PC-9 (cell line): ENCODE results near the gene TEN1.

Experiments used
- CTCF ChIP-seq: fragments of 200-600 bp; sonication (generic); conservative IDR thresholded peaks from 2 replicates; pipeline ENCODE4 v1.6.1; 2017; ENCODE audit warnings: mixed run types, antibody characterized with exemption, mild to moderate bottlenecking, moderate library complexity
- EZH2 ChIP-seq: fragments of 200-600 bp; sonication (generic); IDR thresholded peaks from 2 replicates; pipeline ENCODE4 v1.8.0; 2017; ENCODE audit warnings: antibody characterized with exemption, low read depth

- TF ChIP-seq CTCF, result no peak
- no peak for TF ChIP-seq EZH2
Measured at GRCh38 chr17:75995385-75995925, 16.4 kb downstream of the TEN1 start.
